Vagina (tissue), 2 donors: ENCODE data around the gene BCAS3.

Experiments used
- POLR2A ChIP-seq, 2 donors: fragments of 450-650 bp; IDR thresholded peaks; one replicate each; pipeline ENCODE4 v1.6.1; 2017; ENCODE audit warnings: antibody characterized with exemption in 2 of 2, mild to moderate bottlenecking in 2 of 2, moderate library complexity in 2 of 2
- TF ChIP-seq, protein P1 (sequence below), 3 experiments: fragments of 450-650 bp in 2 of 3; fragments of 200-600 bp in 1 of 3; sonication (generic) in 1 of 3; IDR thresholded peaks; one replicate each; pipeline ENCODE4 v1.5.1; 2017 to 2019; ENCODE audit warnings: antibody characterized with exemption in 3 of 3, mild to moderate bottlenecking in 2 of 3, moderate library complexity in 2 of 3

DNA sequence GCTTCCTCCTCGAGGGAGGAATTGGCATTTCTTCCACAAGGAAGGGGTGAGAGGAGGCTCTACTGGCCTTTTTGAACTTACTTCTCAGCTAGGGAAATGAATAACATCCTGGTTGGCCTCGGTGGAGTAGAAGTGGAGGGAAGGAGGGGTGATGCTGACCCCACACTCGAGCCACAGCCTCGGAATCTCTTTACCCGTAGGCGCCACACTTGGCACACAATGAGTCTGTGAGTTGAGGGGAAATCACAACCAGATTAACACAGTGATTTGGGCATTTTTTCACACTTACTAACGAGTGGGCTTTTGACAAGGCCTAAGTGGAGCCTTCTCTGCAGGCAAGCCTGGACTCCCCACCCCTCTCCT lies 674.7 kb downstream of the BCAS3 start:
- TF ChIP-seq, protein P1, sequence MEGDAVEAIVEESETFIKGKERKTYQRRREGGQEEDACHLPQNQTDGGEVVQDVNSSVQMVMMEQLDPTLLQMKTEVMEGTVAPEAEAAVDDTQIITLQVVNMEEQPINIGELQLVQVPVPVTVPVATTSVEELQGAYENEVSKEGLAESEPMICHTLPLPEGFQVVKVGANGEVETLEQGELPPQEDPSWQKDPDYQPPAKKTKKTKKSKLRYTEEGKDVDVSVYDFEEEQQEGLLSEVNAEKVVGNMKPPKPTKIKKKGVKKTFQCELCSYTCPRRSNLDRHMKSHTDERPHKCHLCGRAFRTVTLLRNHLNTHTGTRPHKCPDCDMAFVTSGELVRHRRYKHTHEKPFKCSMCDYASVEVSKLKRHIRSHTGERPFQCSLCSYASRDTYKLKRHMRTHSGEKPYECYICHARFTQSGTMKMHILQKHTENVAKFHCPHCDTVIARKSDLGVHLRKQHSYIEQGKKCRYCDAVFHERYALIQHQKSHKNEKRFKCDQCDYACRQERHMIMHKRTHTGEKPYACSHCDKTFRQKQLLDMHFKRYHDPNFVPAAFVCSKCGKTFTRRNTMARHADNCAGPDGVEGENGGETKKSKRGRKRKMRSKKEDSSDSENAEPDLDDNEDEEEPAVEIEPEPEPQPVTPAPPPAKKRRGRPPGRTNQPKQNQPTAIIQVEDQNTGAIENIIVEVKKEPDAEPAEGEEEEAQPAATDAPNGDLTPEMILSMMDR (IDR thresholded peaks at IDR 0.05), result no peak
- no peak for TF ChIP-seq POLR2A (IDR thresholded peaks at IDR 0.05)
